Stimulated activated CD4-positive, alpha-beta T cell treated with anti-CD3 and anti-CD28 coated beads, Interleukin-15, amount 100 ng/mL, for 48 hours (primary cell): ENCODE data around the gene CACNA1C.

Experiments used
- DNase-seq, 2 donors: peaks; one replicate each; pipeline ENCODE4 v3.0.0-alpha.2; 2020; ENCODE audit warnings: low read depth in 2 of 2

Gene CACNA1C

DNA sequence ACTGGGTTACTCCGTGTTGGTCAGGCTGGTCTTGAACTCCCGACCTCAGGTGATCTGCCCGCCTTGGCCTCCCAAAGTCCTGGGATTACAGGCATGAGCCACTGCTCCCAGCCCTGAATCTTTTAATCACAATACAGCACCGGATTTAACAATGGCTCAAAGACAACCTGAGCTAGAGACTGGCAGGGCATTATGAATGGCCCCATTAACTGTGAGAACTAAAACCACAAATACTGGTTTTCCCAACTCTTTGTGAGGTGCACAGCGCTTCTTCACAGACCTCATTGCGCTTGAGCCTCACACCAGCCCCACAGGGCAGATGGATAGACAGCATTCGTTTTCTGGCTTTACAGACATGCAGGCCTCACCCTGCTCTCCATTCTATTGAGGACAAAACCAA, 634.9 kb downstream of the CACNA1C start:
- DNase-seq = no peak

DNA sequence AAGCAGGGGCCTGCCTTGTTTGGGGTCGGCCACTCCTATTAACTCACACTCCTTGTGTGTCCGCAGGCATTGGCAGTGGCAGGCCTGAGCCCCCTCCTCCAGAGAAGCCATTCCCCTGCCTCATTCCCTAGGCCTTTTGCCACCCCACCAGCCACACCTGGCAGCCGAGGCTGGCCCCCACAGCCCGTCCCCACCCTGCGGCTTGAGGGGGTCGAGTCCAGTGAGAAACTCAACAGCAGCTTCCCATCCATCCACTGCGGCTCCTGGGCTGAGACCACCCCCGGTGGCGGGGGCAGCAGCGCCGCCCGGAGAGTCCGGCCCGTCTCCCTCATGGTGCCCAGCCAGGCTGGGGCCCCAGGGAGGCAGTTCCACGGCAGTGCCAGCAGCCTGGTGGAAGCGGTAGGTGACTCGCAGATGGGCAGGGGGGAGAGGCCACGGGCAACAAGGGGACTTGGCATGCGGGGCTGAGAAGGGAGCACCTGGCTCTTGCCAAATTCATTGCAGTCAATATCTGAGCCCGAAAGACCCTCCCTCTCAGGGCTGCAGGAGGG, 635.7 kb downstream of the CACNA1C start:
- no peak for DNase-seq

DNA sequence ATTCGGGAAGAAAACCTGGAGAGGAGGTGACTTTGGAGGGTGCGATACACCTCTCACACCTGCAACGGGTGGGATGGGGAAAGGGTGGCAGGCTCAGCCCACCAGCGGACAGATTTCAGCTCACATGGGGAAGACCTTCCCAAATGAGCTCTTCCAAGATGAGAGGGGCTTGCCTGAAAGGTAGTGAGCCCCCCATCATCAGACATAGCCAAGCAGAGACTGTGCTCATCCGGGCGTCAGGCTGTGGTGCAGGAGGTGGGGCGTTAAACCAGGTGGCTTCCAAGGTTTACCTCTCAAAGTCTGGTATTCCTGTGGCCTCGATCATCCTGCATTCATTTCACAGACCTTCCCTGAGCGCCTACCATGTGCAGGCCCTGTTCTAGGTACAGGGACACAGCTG, 636.6 kb downstream of the CACNA1C start:
- no peak for DNase-seq

DNA sequence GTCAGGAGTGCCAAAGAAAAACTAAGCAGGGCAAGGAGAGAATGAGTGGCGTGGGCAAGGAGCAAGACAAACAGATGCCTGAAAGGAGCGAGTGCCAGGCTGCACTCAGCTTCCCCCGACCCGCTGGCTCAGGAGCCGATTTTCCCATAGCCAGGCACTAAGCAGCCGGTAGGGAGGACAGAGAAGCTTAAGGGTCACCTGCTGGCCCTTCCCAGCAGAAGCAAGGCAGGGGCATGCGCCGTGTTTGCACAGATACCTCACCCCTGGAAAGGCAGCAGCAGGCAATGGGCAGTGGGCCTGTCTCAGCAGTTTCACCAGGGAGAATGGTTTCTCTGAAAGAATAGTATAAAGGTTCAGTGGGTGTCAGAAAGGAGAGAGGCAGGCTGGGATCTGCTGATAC, 637.1 kb downstream of the CACNA1C start:
- no peak for DNase-seq

- DNase-seq = no peak
Measured at GRCh38 chr12:2690348-2691005, 637.7 kb downstream of the CACNA1C start.

DNA sequence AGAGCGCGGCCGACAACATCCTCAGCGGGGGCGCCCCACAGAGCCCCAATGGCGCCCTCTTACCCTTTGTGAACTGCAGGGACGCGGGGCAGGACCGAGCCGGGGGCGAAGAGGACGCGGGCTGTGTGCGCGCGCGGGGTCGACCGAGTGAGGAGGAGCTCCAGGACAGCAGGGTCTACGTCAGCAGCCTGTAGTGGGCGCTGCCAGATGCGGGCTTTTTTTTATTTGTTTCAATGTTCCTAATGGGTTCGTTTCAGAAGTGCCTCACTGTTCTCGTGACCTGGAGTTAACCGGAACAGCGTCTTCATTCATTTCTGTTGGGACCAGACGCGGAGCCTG, 638.2 kb downstream of the CACNA1C start:
- DNase-seq = peak in 1 of 2 donors; percentile 36

- DNase-seq = peak in 1 of 2 donors; percentile 21
Measured at GRCh38 chr12:2691345-2692071, 638.7 kb downstream of the CACNA1C start.

GRCh38 chr12:2692080-2692479, 639.3 kb downstream of the CACNA1C start:
- DNase-seq = no peak

GRCh38 chr12:2693244-2693860, 640.6 kb downstream of the CACNA1C start:
- DNase-seq = no peak

- no peak for DNase-seq
Measured at GRCh38 chr12:2693980-2694610, 641.3 kb downstream of the CACNA1C start.

GRCh38 chr12:2696136-2696535, 643.3 kb downstream of the CACNA1C start:
- DNase-seq = no peak

DNA sequence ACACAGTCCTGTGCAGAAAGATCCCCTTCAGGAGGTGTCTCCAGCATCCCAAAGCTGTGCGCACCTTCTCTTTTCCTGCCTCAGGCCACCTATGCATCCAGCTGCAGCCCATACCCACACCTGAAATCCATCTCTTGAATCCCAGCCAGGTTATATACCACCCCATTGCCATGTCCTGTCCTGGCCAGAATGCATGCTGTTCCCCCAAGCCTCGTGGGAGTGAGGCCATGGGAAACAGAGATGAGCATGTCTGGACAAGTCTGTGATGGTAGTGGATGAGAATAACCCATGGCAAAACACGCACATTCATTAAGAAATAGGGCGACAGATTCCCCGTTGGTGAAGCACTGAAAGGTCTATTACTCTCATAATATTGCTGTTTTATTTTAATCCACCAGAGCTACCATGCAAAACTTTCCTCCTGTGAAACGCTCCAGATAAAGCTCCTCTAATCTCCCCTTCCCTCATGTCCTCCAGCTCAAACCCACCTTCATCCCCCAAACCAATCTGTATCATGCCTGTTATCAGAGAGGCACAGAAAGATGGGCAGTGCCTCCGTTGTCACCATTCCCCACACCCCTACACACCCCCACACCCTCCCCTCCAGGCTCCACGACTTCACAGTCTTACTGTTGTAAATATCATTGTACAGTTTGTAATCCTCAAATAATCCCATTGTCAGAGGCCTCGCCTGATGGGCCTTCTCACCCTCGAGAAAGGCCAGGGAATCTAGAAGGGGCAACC, 644.4 kb downstream of the CACNA1C start:
- DNase-seq = no peak

- DNase-seq = no peak
Measured at GRCh38 chr12:2698566-2698965, 645.8 kb downstream of the CACNA1C start.

DNA sequence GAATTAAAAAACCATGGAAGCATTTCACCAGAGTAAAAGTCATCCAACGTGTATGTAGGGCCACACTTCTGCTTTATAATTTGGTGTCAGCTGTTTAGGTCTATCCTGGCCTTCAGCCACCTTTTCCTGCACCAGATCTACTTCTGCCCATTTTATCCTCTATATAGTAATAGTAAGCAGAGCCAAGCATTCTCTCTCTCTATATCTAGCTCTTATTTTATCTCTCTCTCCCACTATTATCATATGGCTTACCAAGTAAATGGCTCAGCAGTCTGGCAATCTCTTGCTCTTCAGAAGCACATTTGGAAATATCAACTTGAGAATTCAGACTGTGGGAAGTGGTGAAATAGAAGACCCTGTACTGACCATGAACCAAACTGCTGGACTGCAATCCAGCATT, 657.9 kb downstream of the CACNA1C start:
- no peak for DNase-seq

DNA sequence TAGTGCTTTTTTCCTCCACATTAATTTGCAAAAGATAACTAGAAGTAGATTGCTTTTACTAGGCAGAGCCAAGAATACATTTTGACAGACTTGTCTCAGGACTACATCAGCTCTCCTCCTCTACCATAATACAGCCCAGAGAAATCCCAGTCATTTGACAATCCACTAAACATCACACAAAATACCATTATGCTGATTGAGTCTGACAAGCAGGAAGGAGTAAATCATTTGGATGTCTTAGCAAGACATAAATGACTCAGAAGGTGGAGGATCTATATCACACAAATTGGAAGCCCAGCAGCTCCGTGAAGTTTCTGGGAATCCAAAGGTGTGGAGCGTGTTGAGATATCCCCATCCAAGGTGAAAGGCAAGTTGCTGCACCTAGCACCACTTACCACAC, 666.6 kb downstream of the CACNA1C start:
- no peak for DNase-seq

GRCh38 chr12:2722806-2723205, 670.0 kb downstream of the CACNA1C start:
- no peak for DNase-seq

- DNase-seq = no peak
Measured at GRCh38 chr12:2732290-2732689, 679.5 kb downstream of the CACNA1C start.

DNA sequence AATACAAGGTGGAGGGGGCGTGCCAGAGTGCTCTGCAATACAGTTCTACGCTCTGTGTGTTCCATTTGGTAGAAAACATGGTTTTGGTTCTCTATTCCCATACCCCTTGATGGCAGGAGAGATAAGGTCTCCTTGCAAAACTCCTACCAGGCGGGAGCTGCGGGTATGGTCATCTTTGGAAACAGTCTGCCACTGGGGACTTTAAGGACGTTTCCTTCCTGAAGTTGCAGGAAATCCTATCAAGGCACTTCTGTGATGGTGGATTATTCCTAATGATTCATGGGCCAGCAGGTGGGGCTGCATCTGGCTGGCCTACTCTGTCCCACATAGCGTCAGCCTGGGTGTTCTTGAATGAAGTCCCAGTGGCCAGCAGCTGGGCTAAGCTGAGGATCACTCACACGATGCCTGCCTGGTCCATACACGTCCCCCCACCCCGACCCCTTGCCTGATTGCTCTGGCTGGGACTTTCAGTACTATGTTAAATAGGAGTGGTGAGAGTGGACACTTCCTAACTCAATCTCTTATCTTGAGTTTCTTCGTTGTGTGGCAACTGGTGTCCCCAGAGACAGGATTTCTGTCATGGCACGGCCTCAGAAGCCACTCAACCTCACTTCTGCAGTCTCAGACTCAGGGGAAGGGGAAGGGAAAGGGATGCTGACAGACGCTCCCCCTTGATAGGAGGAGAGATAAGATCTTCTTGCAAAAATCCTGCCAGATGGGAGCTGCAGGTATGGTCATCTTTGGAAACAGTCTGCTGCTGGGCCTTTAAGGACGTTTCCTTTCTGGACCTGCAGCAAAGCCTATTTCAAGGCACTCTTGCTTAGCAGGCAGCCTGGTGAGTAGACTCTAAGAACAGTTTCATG, 680.9 kb downstream of the CACNA1C start:
- DNase-seq = no peak

DNA sequence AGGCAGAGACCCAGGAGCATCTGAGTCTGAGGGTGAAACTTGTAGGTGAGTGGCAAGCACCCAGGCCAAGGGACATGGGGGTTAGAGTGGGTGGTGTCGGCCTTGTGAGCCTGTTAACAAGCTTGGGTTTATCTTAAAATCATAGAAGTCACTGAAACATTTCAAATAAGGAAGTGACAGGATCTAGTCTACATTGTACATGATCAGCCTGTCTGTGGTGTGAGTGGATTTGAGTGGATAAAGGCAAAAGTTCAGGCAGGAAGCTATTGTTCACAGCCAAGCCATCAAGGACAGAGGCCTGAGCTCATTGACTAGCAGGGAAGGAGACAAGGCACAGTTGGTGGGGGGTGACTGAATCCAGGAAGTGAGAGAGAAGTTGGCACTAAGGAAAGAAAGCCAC, 682.6 kb downstream of the CACNA1C start:
- no peak for DNase-seq

- DNase-seq = no peak
Measured at GRCh38 chr12:2737656-2738241, 685.0 kb downstream of the CACNA1C start.
